GM21786 (cell line): ENCODE measurements around the gene SLC38A1.
"Not testable (repeated sequence)": the region's sequence is repeated elsewhere in the genome, so short reads cannot be mapped to it uniquely, and the experiment has no call there.

Experiments
- ATAC-seq: cut with Tn5 transposase; IDR thresholded peaks from one replicate; pipeline ENCODE4 v1.9.1; 2021; ENCODE audit not compliant: unreplicated experiment

SLC38A1 gene

DNA sequence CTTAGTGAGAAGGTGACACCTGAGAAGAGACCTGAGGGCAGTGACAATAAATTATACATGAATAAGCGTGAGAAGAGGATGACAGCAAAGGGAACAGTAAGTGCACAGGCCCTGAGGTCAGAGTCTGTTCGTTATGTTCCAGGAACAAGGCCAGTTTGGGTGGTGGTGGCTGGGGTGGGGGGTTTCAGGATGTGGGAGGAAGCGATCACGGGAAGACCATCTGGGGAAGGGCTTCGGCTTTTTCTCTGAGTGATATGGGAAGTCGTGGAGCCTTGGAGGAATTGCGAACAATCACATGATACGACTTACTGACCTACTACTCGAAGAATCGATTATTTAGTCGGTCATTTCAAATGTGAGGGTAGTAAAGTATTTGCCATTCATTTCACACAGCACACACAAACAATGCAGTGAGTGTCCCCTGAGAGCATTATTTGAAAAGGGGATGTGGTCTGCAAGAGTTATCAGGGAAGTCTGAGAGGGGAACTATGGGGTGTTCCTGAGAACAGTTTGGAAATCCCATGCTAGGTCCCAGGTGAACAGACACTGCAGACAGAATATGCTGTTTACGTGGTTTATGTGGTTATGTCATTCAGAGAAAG lies 94.7 kb downstream of the SLC38A1 start:
- peak; percentile 40 for ATAC-seq

DNA sequence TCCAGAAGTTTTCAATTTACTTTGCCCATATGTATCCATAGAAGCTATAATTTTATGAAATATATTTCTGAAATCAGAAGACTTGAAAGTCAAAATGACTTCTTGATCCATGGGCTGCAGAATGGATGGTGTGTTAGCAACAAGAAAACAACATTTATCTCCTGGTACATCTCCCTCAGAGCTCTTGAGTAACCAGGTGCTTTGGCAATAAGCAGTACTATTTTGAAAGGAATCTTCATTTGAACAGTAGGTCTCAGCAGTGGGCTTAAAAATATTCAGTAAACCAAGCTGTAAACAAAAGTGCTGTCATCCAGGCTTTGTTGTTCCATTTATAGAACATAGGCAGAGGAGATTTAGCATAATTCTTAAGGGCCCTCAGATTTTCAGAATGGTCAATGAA lies 100.4 kb downstream of the SLC38A1 start:
- ATAC-seq = no peak

DNA sequence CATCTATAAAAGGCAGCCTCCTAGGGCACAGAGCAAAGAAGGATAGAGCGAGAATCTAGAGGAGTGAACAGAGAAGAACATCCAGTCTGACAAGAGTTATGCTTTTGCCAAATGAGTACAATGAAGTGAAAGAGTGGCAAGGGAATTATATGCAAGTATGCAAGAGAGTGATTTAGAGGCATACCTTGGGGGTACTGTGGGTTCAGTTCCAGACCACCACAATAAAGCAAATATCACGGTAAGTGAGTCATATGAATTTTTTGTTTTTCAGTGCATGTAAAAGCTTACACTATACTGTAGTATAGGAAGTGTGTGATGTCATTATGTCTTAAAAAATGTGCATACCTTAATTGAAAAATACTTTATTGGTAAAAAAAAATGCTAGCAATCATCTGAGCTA lies 101.4 kb downstream of the SLC38A1 start:
- no peak for ATAC-seq

DNA sequence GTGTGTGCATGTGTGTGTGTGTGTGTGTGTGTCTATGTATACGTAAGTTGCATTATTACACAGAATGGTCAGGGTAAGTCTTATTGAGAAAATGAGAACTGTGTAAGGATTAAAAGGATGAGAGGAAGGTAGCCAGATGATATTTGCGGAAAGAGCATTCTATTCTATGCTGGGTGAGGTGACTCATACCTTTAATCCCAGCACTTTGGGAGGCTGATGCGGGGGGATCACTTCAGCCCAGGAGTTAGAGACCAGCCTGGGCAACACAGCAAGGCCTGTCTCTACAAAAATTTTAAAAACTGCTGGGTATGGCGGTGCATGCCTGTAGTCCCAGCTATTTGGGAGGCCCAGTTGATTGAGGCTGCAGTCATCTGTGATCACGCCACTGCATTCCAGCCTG lies 103.7 kb downstream of the SLC38A1 start:
- no peak for ATAC-seq

DNA sequence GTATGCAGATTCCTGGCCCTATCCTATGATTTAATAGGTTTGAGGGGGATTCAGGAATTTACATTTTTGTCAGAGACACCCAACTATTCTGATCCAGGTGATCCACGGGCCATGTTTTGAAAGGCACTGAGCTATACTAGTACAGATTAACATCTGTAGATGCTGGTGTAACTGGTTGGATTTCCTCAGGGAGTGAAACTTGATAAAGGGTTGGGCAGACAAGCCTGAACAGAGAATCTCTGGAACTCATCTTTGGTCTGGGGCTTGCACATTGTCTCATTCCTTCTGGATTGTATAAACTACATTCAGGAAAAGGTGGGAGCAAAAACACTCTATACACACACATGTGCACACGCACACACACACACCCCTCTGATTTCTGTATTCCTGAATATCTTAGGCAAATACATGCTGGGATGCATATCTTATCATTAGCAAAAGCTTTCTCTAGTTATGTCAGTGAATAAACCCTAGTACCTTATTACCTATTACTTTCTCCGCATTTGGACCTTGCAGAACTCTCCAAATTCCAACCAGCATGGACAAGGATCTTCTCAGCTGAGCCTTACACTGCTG lies 104.6 kb downstream of the SLC38A1 start:
- no peak for ATAC-seq

DNA sequence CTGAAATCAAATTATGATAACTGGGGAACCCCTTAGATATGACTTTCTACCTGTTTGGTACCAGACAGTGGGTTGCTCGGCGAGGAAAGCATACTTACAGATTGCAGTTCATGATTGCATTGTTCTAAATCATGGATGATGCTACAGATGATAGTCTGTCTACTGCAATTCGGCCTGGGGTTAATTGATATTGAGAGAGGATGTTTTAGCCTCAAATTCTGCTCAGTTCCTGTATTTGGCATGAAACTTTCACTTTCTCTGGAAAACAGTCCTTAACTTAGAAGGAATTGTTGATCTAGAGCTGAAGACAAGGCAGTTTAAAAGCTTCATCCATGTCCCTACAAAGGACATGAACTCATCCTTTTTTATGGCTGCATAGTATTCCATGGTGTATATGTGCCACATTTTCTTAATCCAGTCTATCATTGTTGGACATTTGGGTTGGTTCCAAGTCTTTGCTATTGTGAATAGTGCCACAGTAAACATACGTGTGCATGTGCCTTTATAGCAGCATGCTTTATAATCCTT lies 106.2 kb downstream of the SLC38A1 start:
- ATAC-seq = not testable (repeated sequence)

DNA sequence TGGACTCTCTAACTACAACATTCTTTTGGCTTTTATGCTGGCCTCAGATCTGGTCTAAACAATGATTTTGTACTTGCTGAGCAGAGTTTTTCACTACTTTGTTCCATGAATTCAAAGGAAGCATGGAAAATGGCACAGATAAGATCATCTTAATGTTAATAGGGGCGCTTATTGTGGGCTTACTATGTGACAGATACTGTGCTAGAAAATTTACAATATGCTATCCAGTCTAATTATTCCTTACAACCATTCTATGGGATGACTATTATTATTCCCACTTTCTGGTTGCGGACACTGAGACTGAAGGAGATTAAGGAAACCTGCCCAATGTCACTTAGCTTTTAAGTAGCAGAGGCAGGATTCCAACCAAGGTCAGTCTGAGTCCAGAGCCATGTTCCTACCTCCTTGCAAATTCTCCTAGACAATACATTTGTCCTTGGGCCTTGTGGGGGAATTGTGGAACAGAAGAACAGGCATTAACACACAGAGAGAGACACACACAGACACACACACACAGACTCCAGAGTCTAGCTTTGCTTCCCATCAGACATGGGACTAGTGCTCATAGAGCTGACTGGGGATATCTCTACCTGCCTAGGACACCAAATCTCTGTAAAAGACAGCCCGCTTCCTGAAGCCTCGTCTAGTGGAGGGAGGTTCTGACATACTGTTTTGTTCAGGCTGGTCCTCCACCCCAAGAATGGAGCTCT lies 107.7 kb downstream of the SLC38A1 start:
- ATAC-seq = no peak

DNA sequence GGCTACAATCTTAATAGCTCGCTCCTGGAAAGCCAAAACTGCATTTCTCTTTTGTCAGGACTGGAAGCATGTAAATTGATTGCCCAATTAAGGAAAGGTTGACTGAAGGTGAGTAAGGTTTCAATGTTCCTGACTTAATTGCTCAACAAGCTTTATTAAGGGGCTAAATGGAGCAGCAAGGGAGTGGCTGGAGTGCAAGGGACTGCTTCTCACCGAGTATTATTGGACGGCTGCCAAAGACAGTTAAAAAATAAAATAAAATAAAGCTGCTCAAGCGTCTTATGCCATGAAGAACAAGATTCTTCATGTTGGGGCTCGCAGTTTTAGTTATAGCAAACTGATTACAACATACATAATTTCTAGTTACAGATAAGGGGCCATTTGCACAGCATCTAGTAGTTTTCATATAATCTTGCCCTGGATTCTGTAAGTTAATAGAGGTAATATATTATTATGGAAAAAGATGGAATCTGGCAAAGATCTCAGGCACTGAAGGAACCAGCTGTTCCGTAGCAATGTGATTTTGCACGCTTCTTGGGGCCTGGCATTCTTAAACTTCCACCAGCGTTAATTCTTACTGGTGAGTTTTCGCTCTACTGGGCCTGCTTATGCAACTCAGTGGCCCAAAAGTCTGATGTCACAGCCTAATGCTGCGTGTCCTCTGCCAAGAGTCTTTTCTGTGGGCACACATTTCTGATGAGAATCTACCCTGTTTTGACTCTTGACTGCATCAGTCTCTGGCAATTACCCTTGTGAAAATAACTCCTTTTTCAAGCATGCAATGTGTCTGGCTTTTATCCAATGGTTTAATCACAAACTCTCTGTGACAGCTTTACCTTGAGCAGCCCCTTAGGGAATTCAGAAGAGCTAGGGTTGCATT lies 108.5 kb downstream of the SLC38A1 start:
- ATAC-seq = no peak

DNA sequence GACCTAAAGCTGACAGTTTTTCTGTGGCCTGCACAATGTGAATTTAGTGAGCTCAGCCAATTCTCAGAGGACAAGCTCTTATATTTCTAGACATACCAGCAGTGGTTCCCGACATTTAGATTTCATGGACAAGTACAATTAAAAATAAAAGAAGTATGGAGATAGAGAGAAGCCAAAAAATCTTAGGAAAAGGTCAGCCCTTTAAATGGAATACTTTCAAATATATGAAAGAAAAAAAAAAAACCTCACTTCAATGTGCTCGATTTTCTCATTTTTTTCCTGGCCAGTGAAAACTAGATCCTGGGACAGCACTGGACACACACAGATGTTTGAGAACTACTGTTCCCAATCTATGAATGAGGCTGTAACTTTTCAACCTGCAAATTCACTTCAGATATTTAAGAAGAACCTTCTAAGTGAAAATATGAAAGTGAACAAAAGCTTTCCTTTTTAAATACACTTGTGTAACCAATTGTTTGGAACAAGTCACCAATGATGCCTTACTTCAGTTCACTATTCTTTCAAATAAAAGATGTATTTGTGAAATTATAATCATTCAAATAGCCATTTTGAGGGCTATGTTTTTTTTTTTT lies 109.4 kb downstream of the SLC38A1 start:
- ATAC-seq = no peak

DNA sequence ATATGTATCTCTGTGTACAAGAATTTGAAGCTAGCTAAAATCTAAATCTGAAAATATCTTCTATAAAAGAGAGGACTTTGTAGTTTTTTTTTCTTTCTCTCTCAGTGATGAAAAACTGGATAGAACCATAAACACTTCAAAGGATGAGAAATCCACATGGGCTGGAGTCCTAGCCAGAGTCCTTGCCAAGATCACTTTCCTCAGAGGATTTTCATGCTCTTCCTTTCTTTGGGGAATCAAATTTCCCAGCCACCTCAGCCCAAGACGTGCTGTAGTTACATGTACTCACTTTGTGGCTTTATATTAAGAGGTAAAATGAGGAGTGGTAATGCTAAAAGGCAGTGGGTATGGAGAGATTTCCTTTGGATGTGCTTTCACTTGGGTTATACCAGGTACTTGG lies 110.3 kb downstream of the SLC38A1 start:
- no peak for ATAC-seq

DNA sequence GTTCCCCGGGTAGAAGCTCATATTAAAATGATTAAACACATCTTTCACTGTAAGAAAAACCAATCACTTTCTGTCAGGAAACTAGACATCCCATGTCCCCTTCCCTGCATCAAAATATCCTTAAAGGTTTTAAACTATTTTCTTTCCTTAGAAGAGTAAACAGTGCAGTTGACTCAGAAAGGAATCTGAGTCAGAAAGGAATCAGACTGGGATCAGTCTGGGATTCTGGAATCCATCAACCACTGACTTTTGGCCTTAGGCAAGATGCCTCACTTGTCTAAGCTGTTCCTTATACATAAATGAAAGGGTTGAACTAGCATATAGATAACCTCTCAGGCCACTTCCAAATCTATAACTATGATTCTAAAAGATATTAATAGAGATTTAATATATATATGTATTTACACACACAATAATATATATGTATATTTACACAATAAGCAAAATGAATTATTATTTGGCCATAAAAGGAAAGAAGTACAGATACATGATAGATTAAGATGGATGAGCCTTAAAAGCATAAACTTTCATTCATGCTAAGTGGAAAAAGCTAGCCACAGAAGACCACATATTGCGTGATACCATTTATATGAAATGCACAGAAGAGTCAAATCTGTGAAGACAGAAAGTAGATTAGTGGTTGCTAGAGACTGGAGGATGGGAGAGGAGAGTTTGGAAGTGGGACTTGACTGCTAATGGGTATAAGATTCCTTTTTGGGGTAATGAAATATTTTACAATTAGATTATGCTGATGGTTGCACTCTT lies 114.4 kb downstream of the SLC38A1 start:
- ATAC-seq = no peak

DNA sequence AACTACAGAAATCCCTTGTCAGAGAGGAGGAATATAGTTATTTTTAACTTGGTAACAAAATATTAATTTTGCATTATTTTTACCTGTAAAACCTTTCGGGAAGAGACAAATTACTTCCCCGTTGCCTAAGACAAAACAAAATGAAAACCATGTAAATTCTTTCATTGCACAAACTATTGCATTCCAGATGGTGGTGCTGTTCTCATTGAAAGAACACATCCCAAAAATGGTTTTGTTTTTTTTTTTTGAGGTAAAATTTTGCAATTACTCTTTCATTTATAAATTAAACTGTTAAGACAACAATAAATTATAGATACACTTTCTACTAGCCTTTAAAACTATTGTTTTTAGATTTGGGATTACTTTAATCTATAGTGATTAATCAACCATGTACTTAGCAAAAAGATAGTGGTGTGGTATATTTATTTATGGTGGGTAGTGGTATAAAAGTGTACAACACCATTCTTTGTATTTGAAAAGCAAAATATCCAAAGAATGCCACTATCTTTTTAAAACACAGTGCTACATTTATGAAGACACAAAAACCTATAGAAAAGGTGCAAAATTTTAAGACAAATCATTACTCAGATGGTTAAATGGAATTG lies 115.5 kb downstream of the SLC38A1 start:
- ATAC-seq = no peak

DNA sequence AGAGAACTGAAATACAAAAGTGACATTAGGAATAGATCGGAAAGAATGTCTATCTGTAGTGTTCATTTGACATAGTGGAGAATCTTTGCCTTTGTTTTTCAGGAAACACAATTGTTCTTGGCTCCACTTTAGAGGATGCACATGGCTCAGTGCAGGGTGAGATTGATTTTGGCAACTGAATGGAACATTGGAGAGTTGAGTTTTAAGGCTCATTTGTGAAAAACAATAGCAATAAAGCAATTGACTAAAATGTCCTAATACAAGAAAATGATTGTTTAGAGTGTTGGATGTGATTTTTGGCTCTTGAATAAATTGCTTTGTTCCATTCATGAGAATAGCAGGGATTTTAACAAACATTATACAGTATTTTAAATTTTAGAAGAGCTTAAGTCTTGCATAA lies 116.4 kb downstream of the SLC38A1 start:
- ATAC-seq = no peak

DNA sequence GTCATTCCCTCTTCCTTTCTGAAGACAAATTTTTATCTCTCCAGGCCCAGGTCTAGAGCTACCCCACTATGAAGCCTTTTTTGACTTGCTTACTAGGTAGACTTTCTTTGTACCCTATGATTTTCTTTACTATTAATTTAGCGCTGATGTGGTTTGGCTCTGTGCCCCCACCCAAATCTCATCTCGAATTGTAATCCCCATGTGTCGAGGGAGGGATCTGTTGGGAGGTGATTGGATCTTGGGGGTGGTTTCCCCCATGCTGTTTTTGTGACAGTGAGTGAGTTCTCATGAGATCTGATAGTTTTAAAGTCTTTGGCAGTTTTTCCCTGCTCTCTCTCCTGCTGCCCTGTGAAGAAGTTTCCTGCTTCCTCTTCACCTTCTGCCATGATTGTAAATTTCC lies 118.1 kb downstream of the SLC38A1 start:
- no peak for ATAC-seq

DNA sequence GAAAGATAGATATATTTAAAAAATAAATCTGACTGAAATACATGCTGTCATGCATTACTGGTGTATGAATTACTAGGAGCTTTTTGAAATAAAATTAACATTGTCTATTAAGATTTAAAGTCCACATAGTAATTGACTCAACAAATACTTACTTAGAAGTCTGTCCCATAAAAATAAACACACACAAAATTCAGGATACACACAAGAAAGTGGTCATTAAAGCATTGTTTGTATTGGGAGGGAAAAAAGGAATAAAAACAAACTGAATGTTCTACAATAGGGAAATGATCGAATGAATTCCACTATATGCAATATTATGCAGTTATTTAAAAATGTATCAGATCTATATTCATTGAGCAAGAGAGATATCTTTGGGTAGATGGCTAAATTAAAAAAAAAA lies 118.9 kb downstream of the SLC38A1 start:
- ATAC-seq = no peak

DNA sequence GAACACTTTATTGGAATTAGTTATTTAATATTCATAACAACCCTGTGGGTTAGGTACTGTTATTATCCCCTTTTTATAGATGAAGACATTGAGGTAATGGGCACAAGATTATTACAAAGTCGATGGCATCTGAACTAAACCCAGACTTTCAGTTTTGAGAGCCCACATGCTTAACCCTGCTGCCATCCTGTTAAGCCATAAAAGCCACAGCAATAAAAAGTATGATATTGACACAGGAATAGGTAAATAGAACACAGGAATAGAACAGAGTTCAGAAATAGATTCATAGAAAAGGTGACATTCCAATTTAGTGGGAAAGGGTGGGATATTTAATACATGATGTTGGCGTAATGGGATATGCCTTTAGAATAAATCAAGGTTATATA lies 119.8 kb downstream of the SLC38A1 start:
- no peak for ATAC-seq

DNA sequence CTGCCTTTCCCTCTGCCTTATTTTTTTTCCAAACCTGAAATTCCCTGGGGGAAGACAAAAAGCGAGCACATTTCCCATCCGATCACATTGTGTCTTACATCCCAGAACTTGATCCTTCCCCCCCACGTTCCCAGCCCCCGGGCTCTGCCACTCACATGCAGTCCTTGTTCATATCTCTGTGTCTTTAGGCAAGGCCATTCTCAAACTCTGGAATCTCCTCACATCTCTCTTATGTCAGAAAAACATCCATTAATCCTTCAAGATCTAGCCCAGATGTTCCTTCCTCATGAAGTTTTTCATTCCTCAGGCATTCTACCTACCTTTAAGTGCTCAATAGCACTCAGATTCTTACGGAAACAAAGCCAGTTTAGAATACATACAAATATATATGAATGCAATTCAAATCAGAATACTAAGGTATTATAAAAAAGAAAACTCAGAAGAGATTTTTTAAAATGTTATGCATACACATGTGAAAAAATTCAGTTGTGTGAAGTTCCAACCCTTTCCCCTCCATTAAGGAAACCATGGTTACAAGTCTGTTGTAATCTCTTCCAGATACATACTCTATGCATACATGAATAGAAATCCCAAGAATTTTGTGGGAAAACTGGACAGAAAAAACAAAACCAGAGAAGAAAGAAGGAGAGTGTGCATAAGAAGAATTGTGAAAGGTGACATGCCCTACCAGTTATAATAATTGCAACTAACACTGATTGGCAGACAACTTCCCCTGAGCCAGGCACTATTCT lies 120.3 kb downstream of the SLC38A1 start:
- ATAC-seq = no peak

DNA sequence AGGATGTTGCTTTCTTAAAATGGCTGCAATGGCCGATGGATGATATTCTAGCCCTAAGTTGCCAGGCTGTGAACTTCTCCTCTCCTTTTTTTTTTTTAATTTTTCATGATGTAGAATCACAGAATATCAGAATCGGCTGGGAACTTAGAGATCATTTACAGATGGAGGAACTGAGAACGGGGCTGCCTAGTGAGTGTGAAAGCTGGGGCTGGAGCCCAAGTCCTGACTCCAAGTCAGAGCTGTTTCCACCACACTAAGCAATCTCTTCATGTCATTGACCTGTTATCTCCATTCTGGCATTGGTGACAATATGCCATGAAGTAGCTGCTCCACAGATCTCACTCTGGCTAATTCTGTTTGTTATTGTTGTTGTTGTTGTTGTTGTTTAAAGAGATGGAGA lies 121.7 kb downstream of the SLC38A1 start:
- no peak for ATAC-seq

DNA sequence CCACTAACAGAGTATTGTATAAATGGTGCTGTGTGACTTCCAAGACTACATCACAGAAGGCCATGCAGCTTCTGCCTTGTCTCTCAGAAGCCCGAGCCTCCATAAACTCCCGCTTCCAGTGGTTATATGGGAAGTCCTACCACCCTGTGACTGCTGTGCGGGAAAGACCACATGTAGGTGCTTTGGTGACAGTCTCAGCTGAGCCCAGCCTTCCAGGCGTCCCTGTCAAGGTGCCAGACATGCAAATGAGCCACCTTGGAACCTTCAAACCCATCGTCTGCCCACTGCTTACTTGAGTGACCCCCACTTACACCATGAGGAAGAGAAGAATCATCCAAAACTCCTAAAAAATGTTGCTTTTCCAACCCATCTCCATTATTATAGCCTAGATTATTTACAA lies 123.0 kb downstream of the SLC38A1 start:
- no peak for ATAC-seq
